Measurements from ENCODE around the gene AP1AR.

DNA sequence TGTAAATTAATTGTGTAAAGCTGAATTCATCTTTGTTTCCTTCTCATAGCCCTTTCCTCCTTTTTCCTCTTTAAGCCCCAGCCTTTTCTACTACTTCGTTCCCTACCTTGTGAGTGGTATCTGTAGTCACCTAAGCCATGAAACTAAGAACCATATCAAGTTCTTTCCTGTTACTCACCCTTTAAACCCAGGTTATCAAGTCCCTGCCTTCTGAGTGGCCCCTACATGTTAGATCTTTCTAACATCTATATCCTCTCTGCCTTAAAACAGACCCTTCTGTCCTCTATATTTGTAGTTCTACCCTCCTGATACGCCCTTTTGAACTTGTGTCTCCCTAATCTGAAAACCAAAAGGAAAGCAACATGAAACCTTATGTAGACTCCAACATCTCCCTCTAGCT lies 7.2 kb downstream of the AP1AR start:
- TF ChIP-seq TP53 (CRISPR knock-in tag; IDR thresholded peaks at IDR 0.05) (no peak), RFX5 (IDR thresholded peaks at IDR 0.05) (no peak), POLR2A (IDR thresholded peaks at IDR 0.05; ENCODE audit: low read length) (no peak), MYC (IDR thresholded peaks at IDR 0.05; ENCODE audit: borderline replicate concordance, low read length) (no peak)
- TF ChIP-seq, protein P1, sequence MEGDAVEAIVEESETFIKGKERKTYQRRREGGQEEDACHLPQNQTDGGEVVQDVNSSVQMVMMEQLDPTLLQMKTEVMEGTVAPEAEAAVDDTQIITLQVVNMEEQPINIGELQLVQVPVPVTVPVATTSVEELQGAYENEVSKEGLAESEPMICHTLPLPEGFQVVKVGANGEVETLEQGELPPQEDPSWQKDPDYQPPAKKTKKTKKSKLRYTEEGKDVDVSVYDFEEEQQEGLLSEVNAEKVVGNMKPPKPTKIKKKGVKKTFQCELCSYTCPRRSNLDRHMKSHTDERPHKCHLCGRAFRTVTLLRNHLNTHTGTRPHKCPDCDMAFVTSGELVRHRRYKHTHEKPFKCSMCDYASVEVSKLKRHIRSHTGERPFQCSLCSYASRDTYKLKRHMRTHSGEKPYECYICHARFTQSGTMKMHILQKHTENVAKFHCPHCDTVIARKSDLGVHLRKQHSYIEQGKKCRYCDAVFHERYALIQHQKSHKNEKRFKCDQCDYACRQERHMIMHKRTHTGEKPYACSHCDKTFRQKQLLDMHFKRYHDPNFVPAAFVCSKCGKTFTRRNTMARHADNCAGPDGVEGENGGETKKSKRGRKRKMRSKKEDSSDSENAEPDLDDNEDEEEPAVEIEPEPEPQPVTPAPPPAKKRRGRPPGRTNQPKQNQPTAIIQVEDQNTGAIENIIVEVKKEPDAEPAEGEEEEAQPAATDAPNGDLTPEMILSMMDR (IDR thresholded peaks at IDR 0.05): no peak
